A673 (cell line): ENCODE data around the gene ARRB1. TPM values are rescaled to one million over a fixed set of nuclear protein-coding genes. Genes with fewer than 3 reads are reported as not detected.
"Not testable (repeated sequence)": the region's sequence is repeated elsewhere in the genome, so short reads cannot be mapped to it uniquely, and the experiment has no call there.

Experiments
- BruUV-seq: library from RNA; stranded (reverse); fragments of 400-500 nt; replicated peaks from 2 replicates; lab custom pipeline; 2021; lab: Mats Ljungman, UMichigan
- CTCF ChIA-PET: fragments of 300-600 bp; sonication (Branson Sonifier 250); formaldehyde crosslinking; loops from one replicate; lab custom pipeline; 2022; ENCODE audit warnings: antibody characterized with exemption; lab: Charles Lee
- POLR2A ChIA-PET: fragments of 300-600 bp; sonication (Branson Sonifier 250); formaldehyde crosslinking; loops from one replicate; lab custom pipeline; 2022; ENCODE audit warnings: antibody characterized with exemption; ENCODE audit not compliant: low non-redundant PET; lab: Charles Lee
- DNase-seq: peaks from one replicate; pipeline ENCODE4 v3.0.0-alpha.2; 2015; ENCODE audit warnings: low spot score
- H3K27ac ChIP-seq: fragments of 200-600 bp; sonication (generic); 2 replicates; pipeline ENCODE4 v1.5.1; 2016; ENCODE audit warnings: mixed run types, low read depth, mild to moderate bottlenecking, mixed read lengths, antibody characterized with exemption, low read length; ENCODE audit not compliant: poor library complexity, severe bottlenecking
- H3K27me3 ChIP-seq: fragments of 200-600 bp; sonication (generic); replicated peaks from 2 replicates; pipeline ENCODE4 v1.6.1; 2017; ENCODE audit warnings: mixed run types, low read depth, mild to moderate bottlenecking, mixed read lengths, antibody characterized with exemption, low read length; ENCODE audit not compliant: insufficient read depth, poor library complexity
- H3K36me3 ChIP-seq: fragments of 200-600 bp; sonication (generic); 2 replicates; pipeline ENCODE4 v1.6.1; 2016; ENCODE audit warnings: mixed run types, mild to moderate bottlenecking, mixed read lengths, antibody characterized with exemption, low read length; ENCODE audit not compliant: insufficient read depth, poor library complexity, severe bottlenecking
- H3K4me1 ChIP-seq: fragments of 200-600 bp; sonication (generic); 2 replicates; pipeline ENCODE4 v1.6.1; 2017; ENCODE audit warnings: mixed run types, mild to moderate bottlenecking, mixed read lengths, antibody characterized with exemption, low read length; ENCODE audit not compliant: insufficient read depth, poor library complexity, severe bottlenecking
- H3K4me3 ChIP-seq: fragments of 200-600 bp; sonication (generic); 2 replicates; pipeline ENCODE4 v1.5.1; 2016; ENCODE audit warnings: low read depth, mixed run types, mild to moderate bottlenecking, mixed read lengths, low read length; ENCODE audit not compliant: poor library complexity, severe bottlenecking
- H3K9me3 ChIP-seq: fragments of 200-600 bp; sonication (generic); 2 replicates; pipeline ENCODE4 v1.6.1; 2016; ENCODE audit warnings: mixed run types, low read depth, mild to moderate bottlenecking, mixed read lengths, antibody characterized with exemption, low read length; ENCODE audit not compliant: poor library complexity, severe bottlenecking
- CTCF ChIP-seq: fragments of 300-800, 200-600 bp; sonication (generic); conservative IDR thresholded peaks from 2 replicates; pipeline ENCODE4 v1.5.1; 2017; ENCODE audit warnings: low read depth, mild to moderate bottlenecking, antibody characterized with exemption, low read length, moderate library complexity, mixed read lengths
- EZH2 ChIP-seq: fragments of 200-600 bp; sonication (generic); IDR thresholded peaks from 2 replicates; pipeline ENCODE4 v1.6.1; 2017; ENCODE audit warnings: borderline replicate concordance, low read depth, mild to moderate bottlenecking, mixed read lengths, antibody characterized with exemption, low read length; ENCODE audit not compliant: poor library complexity, severe bottlenecking
- intact Hi-C: fragments of 100-400 bp; cut with micrococcal nuclease; formaldehyde crosslinking; loops from one replicate; pipeline ENCODE4 v1.10.0; 2022; ENCODE audit not compliant: unreplicated experiment
- total RNA-seq: library from RNA; stranded (reverse); gene quantifications from 2 replicates; pipeline ENCODE4 v1.2.3, GENCODE V29; 2021

The ARRB1 gene
- total RNA-seq, 1 experiment from 2014 or later: 37.8 TPM

- Histone ChIP-seq H3K36me3 (no peaks in the 10 kb centered on the region), H3K27me3 (no peaks in the 10 kb centered on the region), H3K4me1 (no peaks in the 10 kb centered on the region), H3K27ac (no peak overlapping the region), H3K4me3 (no peak overlapping the region), H3K9me3 (no peaks in the 10 kb centered on the region)
- intact Hi-C loops: no loop called here
- POLR2A ChIA-PET: no interaction called here
- no peak for TF ChIP-seq EZH2
- CTCF ChIA-PET: no interaction called here
- BruUV-seq: no TSS peak
- no peak for DNase-seq
Measured at GRCh38 chr11:75305993-75306392, 45.5 kb downstream of the ARRB1 start.

GRCh38 chr11:75305452-75305851 is 46.0 kb downstream of the ARRB1 start:
- H3K4me3 ChIP-seq: no peak overlapping the region
- intact Hi-C loops: no loop called here
- H3K9me3 ChIP-seq: no peaks in the 10 kb centered on the region
- no peaks in the 10 kb centered on the region for H3K27me3 ChIP-seq
- H3K27ac ChIP-seq: no peak overlapping the region
- H3K4me1 ChIP-seq: no peaks in the 10 kb centered on the region
- H3K36me3 ChIP-seq: no peaks in the 10 kb centered on the region
- POLR2A ChIA-PET: no interaction called here
- BruUV-seq: no TSS peak
- TF ChIP-seq CTCF (no peak), EZH2 (no peak)
- DNase-seq: no peak
- CTCF ChIA-PET: no interaction called here

- intact Hi-C loops: not testable (repeated sequence)
Measured at GRCh38 chr11:75304941-75305340, 46.5 kb downstream of the ARRB1 start.

GRCh38 chr11:75303544-75304224 is 47.8 kb downstream of the ARRB1 start:
- POLR2A ChIA-PET: no interaction called here
- no peak for DNase-seq
- intact Hi-C loops: no loop called here
- TF ChIP-seq CTCF: no peak
- Histone ChIP-seq H3K4me1 (no peaks in the 10 kb centered on the region), H3K27ac (no peak overlapping the region), H3K4me3 (no peak overlapping the region), H3K36me3 (no peaks in the 10 kb centered on the region), H3K9me3 (no peaks in the 10 kb centered on the region), H3K27me3 (no peaks in the 10 kb centered on the region)
- CTCF ChIA-PET: no interaction called here
- no TSS peak for BruUV-seq

More at GRCh38 chr11:75304941-75305340, 46.5 kb downstream of the ARRB1 start:
- H3K27ac ChIP-seq, H3K4me3 ChIP-seq, DNase-seq, H3K27me3 ChIP-seq, CTCF ChIA-PET, BruUV-seq, H3K9me3 ChIP-seq, H3K4me1 ChIP-seq, H3K36me3 ChIP-seq, POLR2A ChIA-PET: not testable (repeated sequence)
